ENCODE data around the gene C6orf52.
A peak's percentile ranks its signal among the peaks of the same experiment; 100 is the strongest.
"Not testable (repeated sequence)": the region's sequence is repeated elsewhere in the genome, so short reads cannot be mapped to it uniquely, and the experiment has no call there.

Gene C6orf52

DNA sequence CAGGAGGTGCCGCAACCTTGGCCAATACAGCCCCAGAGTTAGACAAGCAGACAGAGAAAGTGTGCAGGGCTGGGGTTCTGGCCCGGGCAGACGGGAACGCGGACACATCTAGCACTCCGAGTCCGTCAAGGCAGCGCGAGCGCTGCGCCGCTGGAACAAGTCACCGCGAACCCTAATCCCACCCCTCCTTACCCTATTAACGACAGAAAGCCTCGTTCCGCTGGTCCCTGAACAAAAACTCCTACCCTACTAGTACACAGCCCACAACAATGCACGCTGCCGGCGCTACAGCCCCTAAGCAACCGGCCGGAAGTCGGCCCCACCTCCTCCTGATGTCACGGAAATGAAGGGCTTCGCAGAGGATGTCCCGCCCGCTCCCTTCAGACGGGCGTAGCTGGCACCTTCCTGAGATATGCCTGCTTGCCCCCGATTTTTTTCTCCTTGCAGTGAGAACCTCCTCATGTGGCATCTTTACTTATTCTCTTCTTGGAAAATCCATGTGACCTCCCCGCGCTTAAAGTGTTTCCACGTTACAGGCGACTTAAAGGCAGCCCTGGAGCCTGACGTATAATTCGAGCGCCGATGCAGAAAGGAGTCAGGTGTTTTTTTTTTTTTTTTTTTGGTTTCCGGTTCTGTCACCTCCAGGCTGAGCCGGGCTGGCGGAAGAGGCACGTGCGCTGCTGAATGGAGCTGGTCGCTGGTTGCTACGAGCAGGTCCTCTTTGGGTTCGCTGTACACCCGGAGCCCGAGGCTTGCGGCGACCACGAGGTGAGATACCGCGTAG is at the start of gene C6orf52, which contains the start of gene PAK1IP1:
Gene C6orf52, minus strand, starts transcription at position 315 of the 784 bp plus-strand sequence. CDS start 7,066 bp downstream, outside the sequence.
Gene PAK1IP1, plus strand, starts transcription at position 671 of the 784 bp plus-strand sequence. Its CDS starts 14 bp downstream, at position 685.
- peak; percentile 17 to 84 for DNase-seq

DNA sequence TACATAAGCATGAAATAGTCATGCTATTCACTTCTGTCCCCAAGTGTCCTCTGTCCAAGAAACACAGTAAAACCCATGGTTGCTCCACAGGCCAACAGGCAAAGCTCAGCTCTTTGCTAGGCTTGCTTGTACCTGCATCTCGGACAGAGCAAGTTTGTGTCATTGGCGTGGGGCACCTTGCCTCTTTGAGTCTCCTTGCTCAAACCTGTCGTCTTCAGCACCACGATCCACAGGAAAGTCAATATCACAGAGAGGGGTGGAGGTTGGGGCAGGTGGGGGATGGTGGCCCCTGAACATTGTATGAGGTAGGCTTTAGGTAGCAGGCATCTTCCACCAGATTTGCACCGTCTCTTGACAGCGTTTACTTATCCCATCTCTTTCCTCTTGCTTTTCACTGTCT is 49.1 kb upstream of the C6orf52 start:
- no peak for DNase-seq

DNA sequence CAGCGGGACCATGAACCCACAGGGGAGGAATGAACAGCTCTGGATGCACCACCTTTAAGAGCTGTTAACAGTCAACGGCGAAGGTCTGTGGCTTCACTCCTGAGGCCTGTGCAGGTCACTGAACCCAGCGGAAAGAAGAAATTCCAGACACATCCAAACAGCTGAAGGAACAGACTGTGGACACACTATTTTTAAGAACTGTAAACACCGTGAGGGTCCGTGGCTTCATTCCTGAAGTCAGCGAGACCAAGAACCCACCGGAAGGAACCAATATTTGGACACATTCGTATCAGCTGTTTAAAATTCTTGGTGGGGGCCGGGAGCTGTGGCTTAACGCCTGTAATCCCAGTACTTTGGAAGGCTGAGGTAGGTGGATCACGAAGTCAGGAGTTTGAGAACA is 47.8 kb upstream of the C6orf52 start:
- DNase-seq, result no peak

DNA sequence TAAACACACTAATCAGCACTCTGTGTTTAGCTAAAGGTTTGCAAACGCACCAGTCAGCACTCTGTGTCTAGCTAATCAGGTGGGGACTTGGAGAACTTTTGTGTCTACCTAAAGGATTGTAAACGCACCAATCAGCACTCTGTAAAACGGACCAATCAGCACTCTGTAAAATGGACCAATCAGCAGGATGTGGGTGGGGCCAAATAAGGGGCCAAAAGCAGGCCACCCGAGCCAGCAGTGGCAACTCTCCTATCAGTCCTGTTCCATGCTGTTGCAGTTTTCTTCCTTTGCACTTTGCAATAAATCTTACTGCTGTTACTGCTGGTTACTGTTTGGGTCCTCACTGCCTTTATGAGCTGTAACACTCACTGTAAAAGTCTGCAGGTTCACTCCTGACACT is 47.2 kb upstream of the C6orf52 start:
- DNase-seq, result not testable (repeated sequence)

DNA sequence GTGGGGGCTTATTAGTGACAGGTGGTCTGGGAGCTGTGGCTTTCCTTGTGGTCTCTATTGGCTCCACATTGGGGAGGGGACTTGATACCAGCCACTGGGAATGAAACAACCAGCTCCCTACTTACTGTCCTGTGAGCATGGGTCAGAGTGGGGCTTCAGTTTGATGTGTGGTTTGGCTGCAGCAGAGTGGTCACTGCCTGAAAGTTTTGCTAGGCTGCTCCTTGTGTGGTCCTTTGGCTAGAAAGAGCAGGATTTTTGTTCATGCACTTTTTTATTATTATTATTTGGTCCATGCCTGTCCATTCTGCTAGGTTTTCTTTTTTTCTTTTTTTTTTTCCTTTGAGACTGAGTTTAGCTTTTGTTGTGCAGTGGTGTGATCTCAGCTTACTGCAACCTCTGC is 45.6 kb upstream of the C6orf52 start:
- no peak for DNase-seq

DNA sequence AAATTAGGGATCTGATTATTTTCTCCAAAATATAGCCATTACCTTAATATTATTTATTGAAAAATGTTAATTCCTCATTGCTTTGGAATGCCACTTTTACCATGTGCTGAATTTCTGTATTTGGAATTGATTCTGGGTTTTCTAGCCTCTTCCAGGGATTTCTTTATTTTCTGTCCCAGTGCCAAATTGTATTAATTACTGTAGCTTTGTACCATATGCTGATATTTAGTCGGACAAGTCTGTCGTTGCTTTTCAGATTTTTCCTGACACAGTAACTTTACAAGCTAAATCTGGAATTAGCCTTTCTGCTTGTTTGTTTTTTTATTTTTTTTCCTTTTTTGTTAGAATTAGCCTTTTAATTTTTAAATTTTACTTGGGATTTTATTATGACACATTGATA is 42.3 kb upstream of the C6orf52 start:
- DNase-seq, result no peak

DNA sequence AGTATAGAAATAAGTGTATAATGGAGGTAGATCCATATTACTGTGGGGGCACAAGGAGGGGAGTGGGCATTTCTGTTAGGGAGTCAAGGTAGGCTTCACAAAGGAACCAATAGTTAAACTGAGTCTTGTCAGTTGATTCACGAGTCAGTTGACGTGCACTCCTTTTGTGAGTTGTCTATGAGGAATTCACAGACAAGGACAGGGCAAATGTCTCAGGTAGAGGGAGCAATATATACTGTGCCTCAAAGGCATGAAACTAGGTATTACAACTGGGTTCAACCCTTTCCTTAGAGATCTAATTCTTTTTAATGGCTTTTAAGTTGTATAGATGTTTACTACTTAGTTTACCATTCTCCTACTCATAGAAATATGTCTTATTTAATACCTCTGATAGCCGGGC is 39.4 kb upstream of the C6orf52 start:
- no peak for DNase-seq

DNA sequence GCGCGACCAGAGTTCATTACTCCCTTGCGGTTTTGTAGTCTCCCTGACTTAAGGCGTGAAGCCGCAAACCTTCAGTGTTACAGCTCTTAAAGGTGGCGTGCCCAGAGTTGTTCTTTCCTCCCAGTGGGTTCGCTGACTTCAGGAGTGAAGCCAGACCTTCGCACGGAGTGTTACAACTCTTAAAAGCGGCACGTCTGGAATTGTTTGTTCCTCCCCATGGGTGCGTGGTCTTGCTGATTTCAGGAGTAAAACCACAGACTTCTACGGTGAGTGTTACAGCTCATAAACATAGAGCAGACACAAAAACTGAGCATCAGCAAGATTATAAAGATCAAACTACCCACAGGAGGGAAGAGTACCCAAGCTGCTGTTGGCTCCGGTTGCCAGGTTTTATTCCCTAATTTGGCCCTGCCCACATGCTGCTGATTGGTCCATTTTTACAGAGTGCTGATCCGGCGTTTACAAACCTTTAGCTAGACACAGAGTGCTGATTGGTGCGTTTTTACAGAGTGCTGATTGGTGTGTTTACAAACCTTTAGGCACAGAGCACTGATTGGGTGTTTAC is 38.8 kb upstream of the C6orf52 start:
- DNase-seq, result no peak

DNA sequence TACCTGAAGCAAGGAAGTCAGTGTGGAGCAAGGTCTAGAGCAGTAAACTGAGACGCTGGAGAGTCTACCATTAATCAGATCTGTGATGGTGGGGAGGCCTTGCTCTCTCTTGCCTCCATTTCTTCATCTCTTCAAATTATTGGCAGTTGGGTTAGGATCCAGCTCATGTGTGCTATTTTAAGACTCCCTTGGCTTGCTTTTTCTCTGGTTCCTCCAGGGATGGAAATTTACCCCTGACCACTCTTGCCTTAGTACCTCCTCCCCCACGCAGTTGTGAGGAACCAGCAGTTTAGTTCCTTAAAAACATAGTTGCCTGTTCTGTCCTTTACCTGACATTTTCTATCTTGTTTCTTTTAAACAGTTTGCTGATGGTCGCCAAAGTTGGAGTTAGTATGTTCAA is 35.8 kb upstream of the C6orf52 start:
- no peak for DNase-seq

DNA sequence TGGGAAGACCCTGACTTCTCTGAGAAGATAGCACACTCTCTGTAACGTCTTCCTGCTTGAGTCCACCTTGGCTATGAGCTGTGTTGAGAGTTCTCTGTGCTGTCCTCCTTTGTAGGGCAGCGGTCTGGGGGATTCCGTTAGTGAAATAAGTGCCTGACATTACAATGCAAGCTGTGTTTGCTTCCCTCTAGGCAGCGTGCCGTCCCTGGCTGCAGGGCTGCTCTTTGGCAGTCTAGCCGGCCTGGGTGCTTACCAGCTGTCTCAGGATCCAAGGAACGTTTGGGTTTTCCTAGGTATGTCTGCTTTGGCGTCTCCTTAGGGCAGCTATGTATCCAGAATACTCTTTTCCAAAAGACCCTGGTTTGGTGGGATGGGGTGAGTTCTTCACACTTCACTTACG is 31.3 kb upstream of the C6orf52 start:
- no peak for DNase-seq

DNA sequence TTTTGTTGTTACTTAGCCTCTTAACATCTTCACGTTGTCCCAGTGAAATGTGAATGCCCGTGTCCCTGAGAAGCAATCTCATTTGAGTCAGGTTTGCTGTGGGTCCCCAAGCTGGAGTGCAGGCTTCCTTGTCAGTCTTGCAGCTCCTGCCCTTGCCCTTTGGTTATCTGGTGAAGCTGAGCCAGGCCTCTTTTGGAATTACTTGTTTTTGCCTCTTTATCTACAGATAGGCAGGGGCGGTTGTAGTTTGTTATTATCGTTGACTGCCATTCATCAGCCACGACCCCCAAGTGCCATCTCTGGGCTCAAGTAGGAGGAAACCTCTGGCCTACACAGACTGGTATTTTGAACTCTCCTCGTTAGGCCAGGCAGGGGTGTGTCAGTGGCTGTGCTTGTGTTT is 30.6 kb upstream of the C6orf52 start:
- no peak for DNase-seq

DNA sequence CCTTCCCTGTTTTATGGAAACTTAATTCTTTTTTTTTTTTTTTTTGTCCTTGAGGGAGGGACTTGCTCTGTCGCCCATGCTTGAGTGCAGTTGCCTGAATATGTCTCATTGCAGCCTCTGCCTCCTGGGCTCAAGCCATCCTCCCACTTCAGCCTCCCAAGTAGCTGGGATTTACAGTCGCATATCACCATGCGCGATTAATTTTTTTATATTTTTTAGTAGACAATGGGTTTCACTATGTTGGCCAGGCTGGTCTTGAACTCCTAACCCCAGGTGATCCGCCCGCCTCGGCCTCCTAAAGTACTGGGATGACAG is 29.1 kb upstream of the C6orf52 start:
- DNase-seq, result no peak

DNA sequence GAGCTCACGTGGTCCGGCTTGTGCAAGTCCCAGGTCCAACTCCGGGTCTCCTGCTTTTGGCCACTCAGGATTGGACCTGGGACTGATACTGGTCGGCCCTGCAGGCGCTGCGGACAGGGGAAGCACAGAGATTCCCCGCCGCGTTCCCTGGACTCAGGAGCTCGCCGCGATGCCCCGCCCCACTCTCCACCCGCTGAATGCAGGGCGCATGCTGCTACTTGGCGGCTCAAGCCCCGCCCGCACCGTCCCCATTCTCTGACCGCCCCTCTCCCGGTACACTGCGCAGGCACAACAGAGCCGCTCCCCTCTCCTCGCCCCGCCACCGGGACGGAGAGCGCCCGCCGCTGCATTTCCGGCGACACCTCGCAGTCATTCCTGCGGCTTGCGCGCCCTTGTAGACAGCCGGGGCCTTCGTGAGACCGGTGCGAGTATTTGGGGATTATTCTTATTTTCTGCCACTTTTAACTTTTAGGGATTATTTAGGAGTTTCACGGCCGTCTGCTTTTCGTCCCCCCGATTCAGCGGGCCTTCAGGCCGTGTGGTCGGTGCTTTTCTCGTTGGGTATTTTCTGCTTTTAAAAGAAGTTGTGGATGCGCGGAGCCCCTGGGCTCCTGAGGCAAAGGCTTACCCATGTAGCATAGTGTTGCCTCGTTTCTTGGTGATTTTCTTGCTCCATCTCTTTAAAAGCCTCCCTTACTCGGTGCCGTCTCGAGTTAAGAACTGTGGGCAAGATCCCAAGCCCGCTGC is 28.6 kb upstream of the C6orf52 start, which contains the start of gene TMEM14C:
Gene TMEM14C, plus strand, starts transcription at position 251 of the 747 bp plus-strand sequence. CDS start 1,544 bp downstream, outside the sequence.
- peak; percentile 89 to 99 for DNase-seq

DNA sequence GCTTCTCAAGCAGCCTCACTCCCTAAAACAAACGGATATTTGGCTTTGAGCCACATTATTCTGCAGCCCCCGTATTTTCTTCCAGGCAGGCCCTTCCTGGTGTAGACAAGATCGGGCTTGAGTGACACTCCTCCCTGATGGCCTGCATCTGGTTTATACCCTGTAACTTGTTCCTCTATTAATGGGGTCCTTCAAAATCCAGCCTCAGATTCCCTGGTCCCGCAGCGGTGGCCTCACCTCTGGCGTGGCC is 28.1 kb upstream of the C6orf52 start:
- no peak for DNase-seq

DNA sequence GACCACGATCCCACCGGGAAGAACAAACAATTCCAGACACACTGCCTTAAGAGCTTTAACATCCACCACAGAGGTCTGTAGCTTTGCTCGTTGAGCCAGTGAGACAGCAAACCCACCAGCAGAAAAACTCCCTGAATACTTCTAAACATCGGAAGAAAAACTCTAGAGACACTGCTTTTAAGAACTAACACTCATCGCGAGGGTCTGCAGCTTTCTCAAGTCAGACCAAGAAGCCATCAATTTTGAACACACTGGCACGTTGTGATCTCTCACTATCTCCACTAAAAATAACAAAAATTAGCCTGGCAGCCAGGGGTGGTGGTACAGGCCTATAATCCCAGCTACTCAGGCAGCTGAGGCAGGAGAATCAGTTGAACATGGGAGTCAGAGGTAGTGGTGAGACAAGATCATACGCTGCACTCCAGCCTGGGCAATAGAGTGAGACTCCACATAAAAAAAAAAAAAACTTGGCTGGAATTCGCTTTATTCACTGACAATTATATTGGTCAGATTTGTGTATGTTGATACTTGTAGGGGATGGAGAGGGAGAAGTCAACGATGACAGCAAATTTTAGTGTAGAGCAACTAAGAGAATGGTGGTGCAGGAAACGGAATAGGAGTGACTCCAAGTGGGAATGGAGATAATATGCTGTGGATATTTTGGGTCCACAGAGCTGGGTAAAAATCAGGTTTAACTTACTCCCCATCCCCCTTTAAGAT is 27.6 kb upstream of the C6orf52 start:
- no peak for DNase-seq

DNA sequence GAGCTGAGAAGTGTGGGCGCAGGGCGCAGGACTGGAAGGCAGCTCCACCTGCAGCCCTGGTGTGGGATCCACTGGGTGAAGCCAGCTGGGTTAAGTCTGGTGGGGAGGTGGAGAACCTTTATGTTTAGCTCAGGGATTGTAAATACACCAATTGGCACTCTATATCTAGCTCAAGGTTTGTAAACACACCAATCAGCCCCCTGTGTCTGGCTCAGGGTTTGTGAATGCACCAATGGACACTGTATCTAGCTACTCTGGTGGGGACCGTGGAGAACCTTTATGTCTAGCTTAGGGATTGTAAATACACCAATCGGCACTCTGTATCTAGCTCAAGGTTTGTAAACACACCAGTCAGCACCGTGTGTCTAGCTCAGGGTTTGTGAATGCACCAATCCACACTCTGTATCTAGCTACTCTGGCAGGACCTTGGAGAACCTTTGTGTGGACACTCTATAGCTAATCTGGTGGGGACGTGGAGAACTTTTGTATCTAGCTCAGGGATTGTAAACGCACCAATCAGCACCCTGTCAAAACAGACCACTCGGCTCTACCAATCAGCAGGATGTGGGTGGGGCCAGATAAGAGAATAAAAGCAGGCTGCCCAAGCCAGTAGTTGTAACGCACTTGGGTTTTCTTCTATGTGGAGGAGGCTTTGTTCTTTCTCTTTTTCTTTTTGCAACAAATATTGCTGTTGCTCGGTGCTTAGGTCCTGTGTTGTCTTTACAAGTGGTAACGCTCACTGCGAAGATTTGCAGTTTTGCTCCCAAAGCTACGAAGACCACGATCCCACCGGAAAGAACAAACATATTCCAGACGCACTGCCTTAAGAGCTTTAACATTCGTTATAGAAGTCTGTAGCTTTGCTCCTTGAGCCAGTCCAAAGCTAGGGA is 26.8 kb upstream of the C6orf52 start:
- DNase-seq, result not testable (repeated sequence)

DNA sequence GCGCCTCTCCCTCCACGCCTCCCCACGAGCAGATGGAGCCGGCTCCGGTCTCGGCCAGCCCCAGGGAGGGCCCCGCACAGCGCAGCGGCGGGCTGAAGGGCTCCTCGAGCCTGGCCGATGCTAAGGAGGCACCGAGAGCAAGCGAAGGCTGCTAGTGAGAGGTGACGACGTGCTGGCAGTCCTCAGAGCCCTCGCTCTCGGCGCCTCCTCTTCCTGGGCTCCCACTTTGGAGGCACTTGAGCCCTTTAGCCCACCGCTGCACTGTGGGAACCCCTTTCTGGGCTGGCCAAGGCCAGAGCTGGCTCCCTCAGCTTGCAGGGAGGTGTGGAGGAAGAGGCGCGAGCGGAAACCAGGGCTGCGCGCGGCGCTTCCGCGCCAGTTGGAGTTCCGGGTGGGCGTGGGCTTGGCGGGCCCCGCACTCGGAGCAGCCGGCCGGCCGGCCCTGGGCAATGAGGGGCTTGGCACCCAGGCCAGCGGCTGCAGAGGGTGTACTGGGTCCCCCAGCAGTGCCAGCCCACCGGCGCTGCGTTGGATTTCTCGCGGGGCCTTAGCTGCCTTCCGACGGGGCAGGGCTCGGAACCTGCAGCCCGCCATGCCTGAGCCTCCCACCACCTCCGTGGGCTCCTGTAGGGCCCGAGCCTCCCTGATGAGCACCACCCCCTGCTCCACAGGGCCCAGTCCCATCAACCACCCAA is 26.0 kb upstream of the C6orf52 start:
- DNase-seq, result no peak

DNA sequence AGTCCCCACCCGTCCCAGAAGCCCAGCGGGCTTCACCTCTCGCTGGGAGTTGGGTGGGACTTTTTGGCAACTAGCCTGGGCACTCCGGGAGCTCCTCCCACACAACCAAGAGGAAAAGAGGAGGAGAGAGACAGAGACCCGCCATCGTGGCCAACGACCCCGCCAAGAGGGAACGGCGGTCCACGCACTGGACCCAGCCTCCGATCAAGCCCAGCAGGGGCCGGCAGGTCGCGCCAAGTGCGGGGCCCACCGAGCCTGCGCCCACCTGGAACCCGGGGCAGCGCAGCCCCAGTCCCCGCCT is 25.5 kb upstream of the C6orf52 start:
- no peak for DNase-seq

DNA sequence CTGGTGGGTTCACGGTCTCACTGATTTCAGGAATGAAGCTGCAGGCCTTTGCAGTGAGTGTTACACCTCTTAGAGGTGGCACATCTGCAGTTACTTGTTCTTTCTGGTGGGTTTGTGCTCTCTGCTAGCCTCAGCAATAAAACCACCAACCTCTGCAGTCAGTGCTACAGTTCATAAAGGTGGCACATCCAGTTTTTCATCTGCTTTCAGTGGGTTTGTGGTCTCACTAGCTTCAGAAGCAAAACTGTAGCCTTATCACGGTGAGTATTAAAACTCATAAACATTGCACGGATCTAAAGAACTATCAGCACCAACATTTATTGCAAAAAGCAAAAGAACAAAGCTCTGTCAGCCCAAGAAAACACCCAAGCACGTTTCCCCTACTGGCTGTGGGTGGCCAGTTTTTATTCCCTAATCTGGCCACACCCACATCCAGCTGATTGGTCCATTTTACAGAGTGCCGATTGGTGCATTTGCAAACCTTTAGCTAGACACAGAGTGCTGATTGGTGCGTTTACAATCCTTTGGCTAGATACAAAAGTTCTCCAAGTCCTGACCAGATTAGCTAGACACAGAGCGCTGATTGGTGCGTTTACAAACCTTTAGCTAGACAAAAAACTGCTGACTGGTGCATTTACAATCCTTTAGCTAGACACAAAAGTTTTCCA is 25.0 kb upstream of the C6orf52 start:
- no peak for DNase-seq

DNA sequence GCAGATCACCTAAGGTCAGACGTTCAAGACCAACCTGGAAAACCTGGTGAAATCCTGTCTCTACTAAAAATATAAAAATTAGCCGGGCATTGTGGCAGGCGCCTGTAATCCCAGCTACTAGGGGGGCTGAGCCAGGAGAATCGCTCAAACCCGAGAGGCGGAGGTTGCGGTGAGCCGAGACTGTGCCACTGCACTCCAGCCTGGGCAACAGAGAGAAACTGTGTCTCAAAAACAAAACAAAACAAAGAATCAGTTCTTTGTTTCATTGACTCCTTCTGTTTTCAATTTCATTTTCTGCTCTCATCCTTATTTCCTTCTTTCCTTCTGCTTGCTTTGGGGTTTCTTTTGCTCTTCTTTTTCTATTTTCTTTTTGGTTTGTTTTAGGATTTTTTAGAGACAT is 19.5 kb upstream of the C6orf52 start:
- DNase-seq, result no peak

DNA sequence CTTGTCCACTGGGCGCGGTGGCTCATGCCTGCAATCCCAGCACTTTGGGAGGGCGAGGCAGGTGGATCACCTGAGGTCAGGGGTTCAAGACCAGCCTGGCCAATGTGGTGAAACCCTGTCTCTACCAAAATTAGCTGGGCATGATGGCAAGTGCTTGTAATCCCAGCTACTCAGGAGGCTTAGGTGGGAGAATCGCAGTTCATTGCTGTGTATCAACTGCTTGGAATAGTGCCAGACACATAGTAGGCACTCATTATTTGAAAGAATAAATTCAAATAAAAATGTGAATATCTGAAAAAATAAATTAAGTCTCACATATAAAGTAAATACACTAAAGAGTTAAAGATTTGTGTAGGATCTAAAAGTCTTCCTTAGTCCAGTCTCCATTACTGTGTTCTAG is 2.2 kb upstream of the C6orf52 start:
- no peak for DNase-seq
